IPS-18c (cell line): ENCODE measurements around the gene PTPRN2.
"Not testable (repeated sequence)": the region's sequence is repeated elsewhere in the genome, so short reads cannot be mapped to it uniquely, and the experiment has no call there.

Source experiments
- H3K4me3 ChIP-seq: 2 replicates; pipeline ENCODE4 v1.7.0; 2013; ENCODE audit warnings: low read depth, mild to moderate bottlenecking, low read length, moderate library complexity; ENCODE audit not compliant: insufficient read depth
- H3K9me3 ChIP-seq: one replicate; pipeline ENCODE4 v1.6.1; 2013; ENCODE audit warnings: mild to moderate bottlenecking, low read length, moderate library complexity; ENCODE audit not compliant: control insufficient read depth, insufficient read depth

The PTPRN2 gene

DNA sequence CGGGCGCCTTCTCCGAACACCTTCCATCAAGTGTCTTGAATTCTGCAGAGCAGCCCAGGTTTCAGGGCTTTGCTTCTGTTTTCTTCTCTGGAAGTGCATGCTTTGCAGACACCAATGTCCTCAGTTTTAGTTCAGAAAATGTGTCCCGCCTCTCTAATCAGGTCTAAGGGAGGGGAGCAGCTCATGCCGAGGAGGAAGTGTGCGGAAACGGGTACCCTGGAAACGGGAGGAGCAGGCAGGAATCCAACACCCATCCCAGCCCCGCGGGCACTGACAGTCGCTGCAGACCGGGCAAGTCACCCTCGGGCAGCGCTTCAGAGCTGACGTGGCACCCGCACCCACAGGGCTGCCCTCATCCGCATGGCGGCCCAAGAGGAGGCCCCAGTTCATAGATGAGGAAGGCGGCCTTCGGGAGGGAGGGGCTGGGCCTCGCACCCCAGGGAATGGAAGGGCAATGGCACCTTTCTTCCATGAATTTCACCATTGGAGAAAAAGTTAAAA lies 912.1 kb downstream of the PTPRN2 start:
- Histone ChIP-seq H3K9me3 (peaks cover 45% of the 10 kb centered on the region), H3K4me3 (no peak overlapping the region; the same call in 1 of the 2 replicates)

DNA sequence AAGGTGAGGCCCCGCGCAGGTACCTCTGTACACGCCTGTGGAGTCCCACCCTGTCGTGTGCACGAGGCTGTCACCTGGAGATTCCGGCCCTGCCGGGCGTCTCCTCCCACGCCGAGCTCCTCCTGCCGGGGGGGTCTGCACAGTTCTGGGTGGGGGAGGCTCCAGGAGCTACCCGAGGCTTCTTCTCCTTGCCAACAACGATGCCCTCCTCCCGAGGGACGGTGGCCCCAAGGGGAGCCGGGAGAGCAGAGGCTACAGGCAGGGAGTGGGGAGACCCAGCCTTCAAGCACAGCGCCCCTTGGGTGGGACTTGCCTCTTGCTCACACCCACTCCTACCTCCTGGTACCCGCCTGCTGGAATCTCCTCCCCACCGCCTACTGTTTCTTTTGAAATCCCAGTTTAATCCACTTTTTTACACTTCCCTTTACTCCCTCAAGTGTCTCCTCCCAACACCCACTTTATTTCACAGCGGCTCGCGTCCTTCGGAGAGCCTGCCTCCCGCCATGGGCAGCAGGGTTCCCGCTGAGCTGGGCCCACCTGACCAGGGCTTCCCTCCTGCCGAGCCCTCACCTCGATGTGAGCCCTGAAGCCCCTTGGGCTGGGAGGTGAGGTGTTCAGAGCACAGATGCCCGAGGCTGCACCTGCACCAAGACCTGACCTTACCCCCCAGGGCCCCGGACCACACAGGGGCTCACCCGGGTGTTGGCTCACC lies 912.8 kb downstream of the PTPRN2 start:
- Histone ChIP-seq H3K4me3 (no peak overlapping the region; the same call in 1 of the 2 replicates), H3K9me3 (peaks cover 45% of the 10 kb centered on the region)

DNA sequence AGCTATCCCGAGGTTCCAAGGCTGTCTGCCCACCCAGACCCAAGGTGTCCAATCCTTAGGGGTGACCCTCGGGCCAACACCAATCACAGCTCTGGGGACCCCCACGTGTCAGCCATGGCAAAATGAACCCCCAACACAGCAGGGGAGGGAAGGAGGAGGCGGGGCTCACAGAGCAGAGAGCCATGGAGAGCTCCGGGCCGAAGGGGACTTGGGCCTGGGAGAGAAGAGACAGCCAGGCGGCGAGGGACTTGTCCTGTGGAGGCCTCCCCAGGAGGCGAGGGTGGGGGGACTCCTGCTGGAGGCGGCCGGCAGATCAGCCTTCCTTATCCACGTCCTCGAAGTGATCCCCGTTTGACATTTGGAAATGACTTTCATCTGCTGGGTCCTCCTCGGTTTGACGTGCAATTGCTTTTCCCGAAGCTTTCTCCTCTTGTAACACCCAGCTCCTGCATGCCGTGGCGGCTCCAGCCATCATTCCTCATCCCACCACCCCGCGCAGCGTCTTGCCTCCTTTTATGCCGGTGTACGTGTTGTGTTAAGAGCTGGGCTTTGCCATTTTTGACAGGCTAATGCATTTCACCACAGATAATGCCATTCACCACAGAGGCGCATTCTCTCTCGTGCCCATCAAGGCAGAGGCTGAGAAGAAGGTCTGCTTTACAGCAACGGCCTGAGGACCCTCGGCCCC lies 913.5 kb downstream of the PTPRN2 start:
- Histone ChIP-seq H3K4me3 (no peak overlapping the region; the same call in 1 of the 2 replicates), H3K9me3 (peaks cover 48% of the 10 kb centered on the region)

DNA sequence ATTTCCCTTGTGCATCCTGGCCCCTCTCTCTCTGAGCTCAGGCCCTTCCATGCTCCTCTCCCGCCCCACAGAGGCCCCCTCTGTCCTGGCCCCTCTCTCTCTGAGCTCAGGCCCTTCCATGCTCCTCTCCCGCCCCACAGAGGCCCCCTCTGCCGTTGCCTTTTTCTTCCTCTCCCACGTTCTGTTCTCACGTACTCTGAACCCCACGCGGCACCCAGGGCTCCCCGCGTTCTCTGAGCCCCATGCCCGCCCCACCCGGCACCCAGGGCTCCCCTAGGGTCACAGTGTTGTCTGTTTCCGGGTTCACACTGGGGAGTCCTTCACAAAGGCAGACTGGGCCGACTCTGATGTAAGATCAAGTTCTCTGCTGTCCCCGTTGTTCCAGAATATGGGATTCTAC lies 914.0 kb downstream of the PTPRN2 start:
- peaks cover 52% of the 10 kb centered on the region for H3K9me3 ChIP-seq
- no peak overlapping the region; the same call in 1 of the 2 replicates for H3K4me3 ChIP-seq

DNA sequence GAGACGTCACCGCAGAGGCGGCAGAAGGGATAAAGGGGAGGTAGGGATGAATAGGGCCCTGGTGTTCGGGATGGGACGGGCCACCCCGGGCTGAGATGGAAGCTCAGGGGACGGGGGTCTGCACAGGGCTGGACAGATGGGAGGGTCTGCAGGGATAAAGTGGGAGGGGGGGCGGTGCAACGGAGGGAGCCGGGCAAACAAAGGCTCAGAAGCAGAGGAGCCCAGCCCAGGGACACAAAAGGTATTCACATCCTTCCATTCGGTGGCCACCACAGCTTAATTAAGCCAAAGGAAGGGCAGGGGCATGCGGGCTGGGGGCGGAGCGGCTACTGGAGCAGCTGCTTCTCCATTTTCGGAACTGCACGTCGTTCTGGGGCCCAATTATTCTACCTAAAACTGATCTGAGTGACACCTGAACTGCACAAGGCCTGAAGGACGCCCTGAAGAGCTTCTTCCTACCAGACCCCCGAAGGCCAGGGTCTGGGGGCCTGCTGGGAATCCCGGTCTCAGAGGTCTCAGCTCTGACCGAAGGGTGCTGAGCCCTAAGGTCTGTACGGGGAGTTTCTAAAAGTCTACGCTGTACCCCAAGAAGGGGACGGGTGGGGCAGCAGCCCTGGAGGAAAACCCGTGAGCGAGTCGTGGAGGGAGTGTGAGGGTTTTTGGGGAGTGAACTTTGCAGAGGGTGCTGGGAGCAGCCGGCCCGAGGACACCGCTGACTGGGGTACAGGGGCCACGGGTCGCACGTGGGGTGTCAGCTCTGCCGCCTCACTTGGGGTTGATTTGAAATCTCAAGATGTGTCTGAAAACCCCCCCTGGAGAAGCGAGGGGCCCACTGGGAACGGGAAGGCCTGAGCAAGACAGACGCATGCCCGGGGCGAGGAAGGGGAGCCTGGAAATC lies 916.0 kb downstream of the PTPRN2 start:
- H3K9me3 ChIP-seq: peaks cover 48% of the 10 kb centered on the region
- no peak overlapping the region for H3K4me3 ChIP-seq

DNA sequence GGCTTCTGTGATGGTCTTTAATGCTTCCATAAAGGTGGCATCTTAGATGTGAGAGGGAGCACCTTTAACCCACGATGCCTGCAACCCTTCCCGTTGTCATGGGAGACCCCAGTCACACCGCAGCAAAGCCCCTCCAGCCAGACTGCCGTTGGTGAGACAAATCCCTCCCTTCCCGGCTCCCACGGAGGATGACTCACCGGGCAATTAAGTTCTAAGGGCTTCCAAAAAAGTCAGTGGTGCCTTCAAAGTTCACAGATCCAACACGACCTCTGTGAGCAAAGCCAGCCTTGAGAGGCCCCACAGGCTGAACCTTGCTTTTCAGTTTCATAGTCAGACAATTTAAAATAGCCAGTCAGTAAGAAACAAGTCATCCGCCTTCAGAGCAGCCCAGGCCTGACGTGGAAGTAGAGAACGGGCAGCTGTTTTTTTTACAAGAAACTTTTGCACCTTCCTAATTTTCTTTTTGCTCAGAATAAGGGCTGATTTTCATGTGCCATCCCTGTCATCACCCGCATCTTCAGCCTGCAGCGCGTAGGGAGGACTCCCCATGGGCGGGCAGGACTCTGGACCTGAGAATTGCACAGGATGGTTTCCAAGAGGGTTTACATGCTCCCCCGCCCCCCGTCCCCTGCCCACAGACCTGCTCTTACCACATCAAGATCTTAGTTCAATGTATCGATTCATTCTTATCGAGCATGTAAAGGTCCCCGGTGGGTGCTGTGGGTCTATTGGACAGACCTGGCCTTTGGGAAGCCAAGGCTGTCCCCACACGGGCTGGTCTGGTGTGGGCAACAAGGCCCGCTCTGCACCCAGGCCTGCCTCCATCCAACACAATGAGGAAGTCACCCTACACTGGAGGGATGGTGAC lies 916.9 kb downstream of the PTPRN2 start:
- peaks cover 43% of the 10 kb centered on the region for H3K9me3 ChIP-seq
- H3K4me3 ChIP-seq: no peak overlapping the region

DNA sequence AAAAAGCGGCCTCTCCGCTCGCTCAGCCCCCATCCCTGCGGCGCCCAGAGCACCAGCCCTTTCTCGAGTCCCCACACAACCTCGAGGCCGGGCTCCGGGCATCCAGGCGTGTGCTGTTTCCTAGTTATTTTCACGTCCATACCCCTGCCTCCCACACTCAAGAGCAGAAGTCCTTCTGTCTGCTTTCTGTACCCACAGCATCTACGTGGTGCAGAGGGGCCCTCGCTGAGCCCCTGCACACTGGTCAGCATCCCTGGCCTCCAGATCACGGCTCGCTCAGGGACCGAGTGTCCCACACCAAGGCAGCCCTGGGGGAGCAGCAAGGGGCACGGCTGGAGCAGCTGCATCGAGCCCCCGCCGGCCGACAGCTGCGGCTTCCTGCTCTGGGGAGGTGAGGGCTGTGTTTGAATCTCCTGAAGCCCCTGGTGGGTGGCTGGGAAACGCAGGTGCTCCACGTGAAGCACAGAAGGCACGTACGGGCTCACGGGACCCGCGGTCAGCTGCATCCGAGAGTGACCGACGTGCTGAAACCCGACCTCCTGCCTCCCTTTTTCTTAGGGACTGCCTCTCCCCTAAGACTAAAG lies 917.8 kb downstream of the PTPRN2 start:
- Histone ChIP-seq H3K9me3 (peaks cover 45% of the 10 kb centered on the region), H3K4me3 (no peak overlapping the region)

DNA sequence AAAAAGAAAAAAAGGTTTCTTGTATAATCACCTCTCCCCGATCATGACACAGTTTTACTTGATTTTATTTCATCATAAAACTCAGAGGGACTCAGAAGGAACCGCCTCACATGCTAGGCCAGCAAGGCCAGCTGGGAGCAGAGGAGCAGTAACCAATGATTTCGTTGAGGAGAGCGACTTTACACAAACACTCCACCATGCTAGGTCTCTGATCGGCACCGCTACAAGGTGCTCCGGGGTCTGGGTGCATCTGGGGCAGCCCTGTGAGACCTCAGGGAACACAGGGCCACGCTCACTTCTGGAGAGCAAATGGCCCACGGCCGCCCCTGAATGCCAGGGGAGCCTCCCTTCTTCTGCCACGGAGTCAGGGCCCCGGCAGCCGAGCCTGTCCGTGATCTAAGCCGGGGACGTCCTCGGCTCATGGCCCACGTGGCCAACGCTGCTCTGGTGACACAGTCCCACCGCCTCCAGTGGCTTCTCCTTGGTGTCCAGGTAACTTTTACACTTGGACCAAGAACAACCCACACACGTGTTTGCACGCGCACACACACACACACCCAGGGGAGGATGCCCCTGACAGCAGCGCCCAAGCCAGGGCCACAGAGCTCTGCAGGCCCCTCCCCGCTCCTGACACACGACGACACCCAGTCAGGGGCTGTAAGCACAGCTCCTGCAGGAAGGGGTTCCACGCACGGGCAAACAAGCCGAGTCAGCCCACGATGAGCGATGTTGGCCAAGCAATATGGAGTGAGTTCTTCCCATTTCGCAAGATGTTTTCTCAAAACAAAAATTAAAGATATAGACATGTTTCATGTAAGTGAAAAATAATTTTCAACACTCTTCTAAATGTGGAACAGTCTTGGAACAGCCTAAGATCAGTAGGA lies 918.5 kb downstream of the PTPRN2 start:
- H3K9me3 ChIP-seq: peaks cover 43% of the 10 kb centered on the region

DNA sequence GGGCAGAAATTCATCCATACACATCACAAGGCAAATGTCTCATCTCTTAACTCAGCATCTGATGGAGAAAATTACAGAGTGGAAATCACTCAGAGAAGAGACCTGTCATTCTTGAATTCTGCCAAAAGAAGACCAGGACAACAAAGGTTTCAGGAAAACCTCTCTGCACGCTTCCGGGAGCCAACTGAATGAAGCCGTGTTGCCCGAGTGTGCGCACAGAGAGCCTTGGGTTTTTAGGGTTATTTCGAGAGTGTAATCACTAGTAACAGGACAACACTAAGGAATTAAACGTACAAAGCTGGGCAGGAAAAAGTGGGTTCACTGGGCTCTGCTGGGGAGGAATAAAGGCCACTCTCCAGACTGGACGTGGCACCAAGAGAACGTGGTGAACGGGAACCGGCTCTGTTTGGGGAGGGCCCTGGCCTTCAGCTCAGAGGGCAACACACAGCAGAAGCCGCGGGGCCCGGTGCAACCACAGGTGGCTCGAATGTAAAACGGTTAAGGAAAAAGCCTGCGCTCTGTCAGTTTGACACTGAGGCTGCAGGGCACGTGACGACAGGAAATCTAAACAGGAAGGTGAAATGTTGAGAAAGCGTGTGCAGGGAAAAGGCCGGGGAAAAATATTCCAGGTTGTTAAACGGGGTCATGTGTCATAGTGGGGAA lies 919.3 kb downstream of the PTPRN2 start:
- Histone ChIP-seq H3K4me3 (no peak overlapping the region), H3K9me3 (peaks cover 39% of the 10 kb centered on the region)

More for the DNA sequence above, 918.5 kb downstream of the PTPRN2 start:
- no peak overlapping the region for H3K4me3 ChIP-seq

DNA sequence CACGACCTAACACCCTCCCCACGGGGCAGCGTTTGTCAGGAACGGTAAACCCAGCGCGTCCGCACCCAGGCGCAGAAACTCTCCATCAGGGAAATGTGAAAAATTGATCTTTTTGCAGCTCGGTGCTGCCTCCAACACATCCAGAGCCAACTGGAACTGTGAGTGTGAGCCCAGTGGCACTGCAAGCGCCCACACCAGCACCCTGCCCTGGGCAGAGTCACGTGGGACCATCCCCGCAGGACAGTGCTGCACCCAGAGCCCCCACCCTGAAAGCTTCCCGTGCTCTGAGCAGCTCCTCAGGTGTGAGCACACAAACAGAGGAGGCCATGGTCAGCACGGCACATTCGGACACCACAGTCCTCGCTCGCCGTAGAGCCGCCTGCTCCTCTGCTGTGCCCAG lies 919.9 kb downstream of the PTPRN2 start:
- Histone ChIP-seq H3K9me3 (peaks cover 36% of the 10 kb centered on the region), H3K4me3 (no peak overlapping the region; the same call in 1 of the 2 replicates)

DNA sequence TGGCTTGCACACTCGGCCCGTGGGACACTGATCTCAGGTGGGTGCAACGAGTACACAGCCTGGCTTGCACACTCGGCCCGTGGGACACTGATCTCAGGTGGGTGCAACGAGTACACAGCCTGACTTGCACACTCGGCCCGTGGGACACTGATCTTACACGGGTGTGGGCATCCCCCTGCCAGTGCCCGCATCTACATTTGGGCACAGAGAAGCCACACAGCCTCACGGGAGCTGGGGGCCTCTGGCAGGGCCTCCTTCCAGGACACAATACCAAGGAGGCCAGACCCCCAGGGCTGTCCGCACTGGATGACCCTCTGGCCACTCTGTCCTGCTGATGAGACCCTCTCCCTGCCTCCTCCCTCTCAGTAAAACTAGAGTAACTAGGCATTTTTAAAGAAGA lies 920.4 kb downstream of the PTPRN2 start:
- Histone ChIP-seq H3K4me3 (no peak overlapping the region), H3K9me3 (peaks cover 32% of the 10 kb centered on the region)

DNA sequence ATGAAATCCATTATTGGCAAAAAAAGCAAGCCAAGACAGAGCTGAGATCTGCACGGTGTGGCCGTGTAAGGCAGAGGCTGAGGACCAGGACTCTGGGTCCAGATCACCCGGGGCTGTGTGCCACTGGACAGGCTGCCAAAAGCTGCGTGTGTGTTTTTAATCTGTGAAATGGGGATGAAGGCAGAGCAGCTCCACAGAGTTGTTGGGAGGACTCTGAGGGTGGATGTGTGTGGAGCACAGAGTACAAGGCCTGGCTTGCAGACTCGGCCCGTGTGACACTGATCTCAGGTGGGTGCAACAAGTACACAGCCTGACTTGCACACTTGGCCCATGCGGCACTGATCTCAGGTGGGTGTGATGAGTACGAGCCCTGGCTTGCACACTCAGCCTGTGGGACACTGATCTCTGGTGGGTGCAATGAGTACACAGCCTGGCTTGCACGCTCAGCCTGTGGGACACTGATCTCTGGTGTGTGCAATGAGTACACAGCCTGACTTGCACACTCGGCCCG lies 921.0 kb downstream of the PTPRN2 start:
- H3K9me3 ChIP-seq: peaks cover 31% of the 10 kb centered on the region

DNA sequence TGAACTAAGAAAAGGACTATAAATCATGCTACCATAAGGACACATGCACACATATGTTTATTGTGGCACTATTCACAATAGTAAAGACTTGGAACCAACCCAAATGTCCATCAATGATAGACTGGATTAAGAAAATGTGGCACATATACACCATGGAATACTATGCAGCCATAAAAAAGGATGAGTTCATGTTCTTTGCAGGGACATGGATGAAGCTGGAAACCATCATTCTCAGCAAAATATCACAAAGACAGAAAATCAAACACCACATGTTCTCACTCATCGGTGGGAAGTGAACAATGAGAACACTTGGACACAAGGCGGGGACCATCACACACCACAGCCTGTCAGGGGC lies 922.0 kb downstream of the PTPRN2 start:
- peaks cover 28% of the 10 kb centered on the region for H3K9me3 ChIP-seq
- H3K4me3 ChIP-seq: not testable (repeated sequence)

More for the DNA sequence above, 921.0 kb downstream of the PTPRN2 start:
- no peak overlapping the region for H3K4me3 ChIP-seq

DNA sequence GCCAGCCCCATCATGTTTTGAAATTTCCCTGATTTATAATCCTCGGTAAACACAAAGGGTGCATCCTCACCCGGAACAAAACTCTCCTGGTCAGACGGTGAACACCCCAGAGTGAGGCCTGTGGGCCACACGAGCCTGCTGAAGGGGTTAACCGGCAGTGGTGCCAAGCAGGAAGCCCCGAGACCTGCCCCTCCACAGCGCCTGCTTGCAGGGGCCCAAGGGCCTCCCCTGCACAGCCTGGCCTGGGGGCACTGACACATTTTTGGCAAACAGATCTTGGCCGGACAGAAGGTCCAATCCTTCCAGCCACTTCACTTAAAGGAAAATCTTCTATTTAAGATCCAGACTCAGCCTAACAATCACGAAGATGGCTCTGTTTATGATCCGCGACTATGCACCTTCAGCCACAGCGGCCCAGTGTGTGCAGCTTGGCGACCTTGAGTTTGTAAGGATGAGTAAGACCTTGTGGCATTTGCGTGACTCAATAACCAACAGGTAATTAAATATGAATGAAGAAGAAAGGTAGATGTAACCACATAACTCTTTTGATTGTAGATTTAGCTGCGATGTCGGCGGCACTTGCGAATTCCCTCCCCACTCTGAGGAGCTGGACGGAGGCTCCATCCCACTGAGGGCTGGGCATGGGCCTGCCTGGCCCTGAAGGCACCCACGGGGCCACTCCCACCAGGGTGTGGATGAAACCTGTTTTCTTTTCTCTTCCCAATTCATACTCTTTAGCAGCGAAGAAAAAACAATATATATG lies 922.6 kb downstream of the PTPRN2 start:
- Histone ChIP-seq H3K4me3 (no peak overlapping the region; the same call in 1 of the 2 replicates), H3K9me3 (peaks cover 32% of the 10 kb centered on the region)
